HG03135 (cell line): Measurements from ENCODE around the gene TMEM163.
"Not testable (repeated sequence)": the region's sequence is repeated elsewhere in the genome, so short reads cannot be mapped to it uniquely, and the experiment has no call there.

Experiments
- ATAC-seq: cut with Tn5 transposase; IDR thresholded peaks from one replicate; pipeline ENCODE4 v1.9.1; 2021; ENCODE audit warnings: mild to moderate bottlenecking, moderate library complexity; ENCODE audit not compliant: unreplicated experiment

The TMEM163 gene

GRCh38 chr2:134718817-134719814 is at the start of gene TMEM163:
Gene TMEM163 (minus strand): TSS chr2:134719000.
- ATAC-seq = peak; percentile 41

GRCh38 chr2:134766583-134766982 is 47.8 kb upstream of the TMEM163 start:
- ATAC-seq = no peak

GRCh38 chr2:134765987-134766386 is 47.2 kb upstream of the TMEM163 start:
- no peak for ATAC-seq

- no peak for ATAC-seq
Measured at GRCh38 chr2:134764164-134764563, 45.4 kb upstream of the TMEM163 start.

- ATAC-seq = no peak
Measured at GRCh38 chr2:134763164-134763710, 44.4 kb upstream of the TMEM163 start.

- no peak for ATAC-seq
Measured at GRCh38 chr2:134762508-134762907, 43.7 kb upstream of the TMEM163 start.

GRCh38 chr2:134760385-134760784 is 41.6 kb upstream of the TMEM163 start:
- ATAC-seq = no peak

- peak; percentile 88 for ATAC-seq
Measured at GRCh38 chr2:134758633-134759032, 39.8 kb upstream of the TMEM163 start.

GRCh38 chr2:134751981-134752380 is 33.2 kb upstream of the TMEM163 start:
- ATAC-seq = not testable (repeated sequence)

GRCh38 chr2:134745546-134745945 is 26.7 kb upstream of the TMEM163 start:
- ATAC-seq = no peak

- ATAC-seq = no peak
Measured at GRCh38 chr2:134745023-134745422, 26.2 kb upstream of the TMEM163 start.

GRCh38 chr2:134739879-134740301 is 21.1 kb upstream of the TMEM163 start:
- ATAC-seq = peak; percentile 95

- peak; percentile 8 for ATAC-seq
Measured at GRCh38 chr2:134739236-134739878, 20.6 kb upstream of the TMEM163 start.

- no peak for ATAC-seq
Measured at GRCh38 chr2:134738141-134738870, 19.5 kb upstream of the TMEM163 start.

- no peak for ATAC-seq
Measured at GRCh38 chr2:134737671-134738070, 18.9 kb upstream of the TMEM163 start.

GRCh38 chr2:134736167-134736880 is 17.5 kb upstream of the TMEM163 start:
- no peak for ATAC-seq

GRCh38 chr2:134728163-134728562 is 9.4 kb upstream of the TMEM163 start:
- ATAC-seq = no peak

GRCh38 chr2:134727385-134727784 is 8.6 kb upstream of the TMEM163 start:
- no peak for ATAC-seq

GRCh38 chr2:134726645-134727044 is 7.8 kb upstream of the TMEM163 start:
- no peak for ATAC-seq

- no peak for ATAC-seq
Measured at GRCh38 chr2:134725876-134726275, 7.1 kb upstream of the TMEM163 start.
